Upper lobe of right lung (tissue), 1 donor: Measurements from ENCODE around the gene IFI35. TPM values are rescaled to one million over a fixed set of nuclear protein-coding genes. Genes with fewer than 3 reads are reported as not detected.

Experiments used
- ATAC-seq: fragments of 200-7000 bp; cut with Tn5 transposase; one replicate; pipeline ENCODE4 v1.9.1; 2020; ENCODE audit warnings: mild to moderate bottlenecking, moderate library complexity
- DNase-seq: peaks from one replicate; pipeline ENCODE4 v3.0.0-alpha.2; 2020
- H3K27ac ChIP-seq: fragments of 200-600 bp; one replicate; pipeline ENCODE4 v1.8.0; 2022
- H3K27me3 ChIP-seq: fragments of 200-600 bp; one replicate; pipeline ENCODE4 v1.8.0; 2022; ENCODE audit warnings: mild to moderate bottlenecking
- H3K36me3 ChIP-seq: fragments of 200-600 bp; one replicate; pipeline ENCODE4 v1.8.0; 2022
- H3K4me1 ChIP-seq: fragments of 200-600 bp; one replicate; pipeline ENCODE4 v1.8.0; 2022
- H3K4me3 ChIP-seq: fragments of 200-600 bp; one replicate; pipeline ENCODE4 v1.8.0; 2022; ENCODE audit warnings: mild to moderate bottlenecking
- H3K9me3 ChIP-seq: fragments of 200-600 bp; one replicate; pipeline ENCODE4 v1.8.0; 2022
- CTCF ChIP-seq: fragments of 200-600 bp; IDR thresholded peaks from one replicate; pipeline ENCODE4 v1.8.0; 2022; ENCODE audit warnings: antibody characterized with exemption
- intact Hi-C: fragments of 100-400 bp; cut with DNase I; formaldehyde crosslinking; loops from one replicate; pipeline ENCODE4 v1.11.0; 2022
- total RNA-seq: library from RNA; stranded (reverse); fragmentation: NEBNext Ultra II Directional; extraction: Animal tissue kit (Norgen Biotek cat#: 25700); gene quantifications from one replicate; pipeline ENCODE4 v1.2.1, GENCODE V29; 2021
- donor health status: DM: no; HTN: yes; CAD: no; lungs with severe emphysema.

Gene IFI35
- total RNA-seq, 1 donor from 2014 or later = 47.7 TPM

GRCh38 chr17:43020030-43020621 lies 13.5 kb downstream of the IFI35 start:
- ATAC-seq (peak; percentile 0), DNase-seq (no peak)
- Histone ChIP-seq H3K4me1 (peaks cover 46% of the 10 kb centered on the region), H3K27ac (peak overlapping the region; percentile 88), H3K4me3 (peak overlapping the region; percentile 100), H3K36me3 (peaks cover 31% of the 10 kb centered on the region), H3K27me3 (no peaks in the 10 kb centered on the region), H3K9me3 (no peaks in the 10 kb centered on the region)
- no peak for TF ChIP-seq CTCF
- intact Hi-C loops = no loop called here

- H3K27me3 ChIP-seq = no peaks in the 10 kb centered on the region
- no peak for TF ChIP-seq CTCF
- DNase-seq = peak; percentile 91
- peaks cover 41% of the 10 kb centered on the region for H3K4me1 ChIP-seq
- peak overlapping the region; percentile 100 for H3K4me3 ChIP-seq
- peak; percentile 65 for ATAC-seq
- peak overlapping the region; percentile 88 for H3K27ac ChIP-seq
- H3K36me3 ChIP-seq = peaks cover 22% of the 10 kb centered on the region
- H3K9me3 ChIP-seq = no peaks in the 10 kb centered on the region
- intact Hi-C loops = no loop called here
Measured at GRCh38 chr17:43020789-43021740, 14.5 kb downstream of the IFI35 start.

- no peak for TF ChIP-seq CTCF
- ATAC-seq (peak; percentile 80), DNase-seq (peak; percentile 91)
- H3K27ac ChIP-seq = peak within 1 kb of the TSS; percentile 88
- no peaks in the 10 kb centered on the region for H3K9me3 ChIP-seq
- peak within 1 kb of the TSS; percentile 100 for H3K4me3 ChIP-seq
- intact Hi-C loops = no loop called here
- H3K27me3 ChIP-seq = no peaks in the 10 kb centered on the region
- H3K36me3 ChIP-seq = peaks cover 14% of the 10 kb centered on the region
- H3K4me1 ChIP-seq = peaks cover 39% of the 10 kb centered on the region
Measured at GRCh38 chr17:43021741-43022512, 15.3 kb downstream of the IFI35 start, which contains the start of gene VAT1. VAT1 (minus strand) TSS chr17:43022385; CDS start chr17:43022322, 63 bp downstream.

GRCh38 chr17:43024407-43025289 lies 18.1 kb downstream of the IFI35 start, which contains the start of gene RND2:
RND2 (plus strand) TSS chr17:43025231; CDS start chr17:43025348, 117 bp downstream.
- peak; percentile 78 for ATAC-seq
- H3K4me3 ChIP-seq = peak within 1 kb of the TSS; percentile 63
- H3K4me1 ChIP-seq = peaks cover 23% of the 10 kb centered on the region
- H3K27ac ChIP-seq = peak within 1 kb of the TSS; percentile 67
- H3K9me3 ChIP-seq = no peaks in the 10 kb centered on the region
- intact Hi-C loops = no loop called here
- H3K36me3 ChIP-seq = no peaks in the 10 kb centered on the region
- no peaks in the 10 kb centered on the region for H3K27me3 ChIP-seq
- TF ChIP-seq CTCF = peak; percentile 73
- DNase-seq = peak; percentile 91
